ENCODE results near the gene SHISA4. TPM values are rescaled to one million over a fixed set of nuclear protein-coding genes. Genes with fewer than 3 reads are reported as not detected.

The SHISA4 gene
- total RNA-seq, 3 donors from 2014 or later = 1.2 to 12.4 (median 4.0) TPM

DNA sequence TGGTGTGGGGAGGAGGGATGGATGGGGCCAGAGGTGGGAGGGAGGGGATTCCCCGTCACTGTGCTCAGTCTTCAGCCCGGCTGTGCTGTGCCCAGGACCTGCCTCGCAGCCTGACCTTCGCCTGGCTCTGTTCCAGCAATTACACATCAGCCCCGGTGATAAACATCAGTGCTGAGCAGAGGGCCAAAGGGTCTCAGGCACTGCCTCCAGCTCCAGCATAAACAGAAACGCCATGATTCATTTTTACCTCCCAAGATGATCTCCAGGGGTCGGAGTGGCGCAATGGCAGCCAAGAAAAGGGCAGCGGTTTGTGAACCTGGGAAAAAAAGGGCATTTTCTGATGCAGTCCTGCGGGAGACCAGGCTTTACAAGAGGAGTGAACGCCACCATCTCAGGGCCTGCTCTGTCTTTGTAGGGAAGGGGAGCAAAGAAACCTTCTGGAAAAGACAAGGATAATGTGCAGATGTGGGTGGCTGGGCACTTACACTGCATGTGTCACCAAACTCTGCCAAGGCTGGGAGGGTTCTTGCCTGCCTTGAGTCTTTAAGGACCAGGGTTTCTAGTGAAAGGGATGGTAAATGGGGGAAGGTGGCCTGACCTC is 28.1 kb downstream of the SHISA4 start:
- H3K4me1 ChIP-seq (ENCODE audit: low read depth) = no peaks in the 10 kb centered on the region
- TF ChIP-seq, protein P1, sequence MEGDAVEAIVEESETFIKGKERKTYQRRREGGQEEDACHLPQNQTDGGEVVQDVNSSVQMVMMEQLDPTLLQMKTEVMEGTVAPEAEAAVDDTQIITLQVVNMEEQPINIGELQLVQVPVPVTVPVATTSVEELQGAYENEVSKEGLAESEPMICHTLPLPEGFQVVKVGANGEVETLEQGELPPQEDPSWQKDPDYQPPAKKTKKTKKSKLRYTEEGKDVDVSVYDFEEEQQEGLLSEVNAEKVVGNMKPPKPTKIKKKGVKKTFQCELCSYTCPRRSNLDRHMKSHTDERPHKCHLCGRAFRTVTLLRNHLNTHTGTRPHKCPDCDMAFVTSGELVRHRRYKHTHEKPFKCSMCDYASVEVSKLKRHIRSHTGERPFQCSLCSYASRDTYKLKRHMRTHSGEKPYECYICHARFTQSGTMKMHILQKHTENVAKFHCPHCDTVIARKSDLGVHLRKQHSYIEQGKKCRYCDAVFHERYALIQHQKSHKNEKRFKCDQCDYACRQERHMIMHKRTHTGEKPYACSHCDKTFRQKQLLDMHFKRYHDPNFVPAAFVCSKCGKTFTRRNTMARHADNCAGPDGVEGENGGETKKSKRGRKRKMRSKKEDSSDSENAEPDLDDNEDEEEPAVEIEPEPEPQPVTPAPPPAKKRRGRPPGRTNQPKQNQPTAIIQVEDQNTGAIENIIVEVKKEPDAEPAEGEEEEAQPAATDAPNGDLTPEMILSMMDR (IDR thresholded peaks at IDR 0.05) = no peak
- H3K36me3 ChIP-seq (ENCODE audit: low read depth) = no peaks in the 10 kb centered on the region
- H3K9me3 ChIP-seq = no peaks in the 10 kb centered on the region
- no peak overlapping the region for H3K4me3 ChIP-seq
- DNase-seq = peak; percentile 48 to 69 (median 54)
- ATAC-seq = peak; percentile 56
- intact Hi-C loops (cut with DNase I, micrococcal nuclease) = no loop called here

- H3K36me3 ChIP-seq (ENCODE audit: low read depth) = no peaks in the 10 kb centered on the region
- DNase-seq = no peak
- no peak overlapping the region for H3K4me3 ChIP-seq
- H3K4me1 ChIP-seq (ENCODE audit: low read depth) = no peaks in the 10 kb centered on the region
- peak; percentile 53 for ATAC-seq
- TF ChIP-seq, protein P1 (IDR thresholded peaks at IDR 0.05) = no peak
- intact Hi-C loops (cut with DNase I, micrococcal nuclease) = no loop called here
- H3K9me3 ChIP-seq = no peaks in the 10 kb centered on the region
Observed at GRCh38 chr1:201917362-201918033, 28.8 kb downstream of the SHISA4 start.

- Histone ChIP-seq H3K9me3 (no peaks in the 10 kb centered on the region), H3K4me3 (no peak overlapping the region), H3K36me3 (ENCODE audit: low read depth) (no peaks in the 10 kb centered on the region), H3K4me1 (ENCODE audit: low read depth) (no peaks in the 10 kb centered on the region)
- intact Hi-C loops (cut with DNase I, micrococcal nuclease) = no loop called here
- no peak for DNase-seq
- TF ChIP-seq, protein P1 (IDR thresholded peaks at IDR 0.05) = no peak
- ATAC-seq = no peak
Observed at GRCh38 chr1:201918343-201918742, 29.6 kb downstream of the SHISA4 start.

- no peak overlapping the region for H3K4me3 ChIP-seq
- ATAC-seq (no peak), DNase-seq (no peak)
- H3K36me3 ChIP-seq (ENCODE audit: low read depth) = no peaks in the 10 kb centered on the region
- H3K4me1 ChIP-seq (ENCODE audit: low read depth) = no peaks in the 10 kb centered on the region
- TF ChIP-seq, protein P1 (IDR thresholded peaks at IDR 0.05) = no peak
- H3K9me3 ChIP-seq = no peaks in the 10 kb centered on the region
- intact Hi-C loops (cut with DNase I, micrococcal nuclease) = no loop called here
Observed at GRCh38 chr1:201921952-201922558, 33.4 kb downstream of the SHISA4 start.

GRCh38 chr1:201925301-201925567 is 36.5 kb downstream of the SHISA4 start:
- Histone ChIP-seq H3K9me3 (no peaks in the 10 kb centered on the region), H3K4me1 (ENCODE audit: low read depth) (no peaks in the 10 kb centered on the region), H3K4me3 (no peak overlapping the region), H3K36me3 (ENCODE audit: low read depth) (no peaks in the 10 kb centered on the region)
- no peak for DNase-seq
- ATAC-seq = no peak
- intact Hi-C loops (cut with DNase I, micrococcal nuclease) = no loop called here
- TF ChIP-seq, protein P1 (IDR thresholded peaks at IDR 0.05) = no peak

Data from mucosa of descending colon (tissue), 3 donors.